Activated effector memory CD4-positive, alpha-beta T cell treated with anti-CD3 and anti-CD28 coated beads, Interleukin-2, amount 50 U/mL, for 16 hours (primary cell): ENCODE data around the gene GPR55.

Experiments
- DNase-seq: peaks from one replicate; pipeline ENCODE4 v3.0.0-alpha.2; 2020

The GPR55 gene

DNA sequence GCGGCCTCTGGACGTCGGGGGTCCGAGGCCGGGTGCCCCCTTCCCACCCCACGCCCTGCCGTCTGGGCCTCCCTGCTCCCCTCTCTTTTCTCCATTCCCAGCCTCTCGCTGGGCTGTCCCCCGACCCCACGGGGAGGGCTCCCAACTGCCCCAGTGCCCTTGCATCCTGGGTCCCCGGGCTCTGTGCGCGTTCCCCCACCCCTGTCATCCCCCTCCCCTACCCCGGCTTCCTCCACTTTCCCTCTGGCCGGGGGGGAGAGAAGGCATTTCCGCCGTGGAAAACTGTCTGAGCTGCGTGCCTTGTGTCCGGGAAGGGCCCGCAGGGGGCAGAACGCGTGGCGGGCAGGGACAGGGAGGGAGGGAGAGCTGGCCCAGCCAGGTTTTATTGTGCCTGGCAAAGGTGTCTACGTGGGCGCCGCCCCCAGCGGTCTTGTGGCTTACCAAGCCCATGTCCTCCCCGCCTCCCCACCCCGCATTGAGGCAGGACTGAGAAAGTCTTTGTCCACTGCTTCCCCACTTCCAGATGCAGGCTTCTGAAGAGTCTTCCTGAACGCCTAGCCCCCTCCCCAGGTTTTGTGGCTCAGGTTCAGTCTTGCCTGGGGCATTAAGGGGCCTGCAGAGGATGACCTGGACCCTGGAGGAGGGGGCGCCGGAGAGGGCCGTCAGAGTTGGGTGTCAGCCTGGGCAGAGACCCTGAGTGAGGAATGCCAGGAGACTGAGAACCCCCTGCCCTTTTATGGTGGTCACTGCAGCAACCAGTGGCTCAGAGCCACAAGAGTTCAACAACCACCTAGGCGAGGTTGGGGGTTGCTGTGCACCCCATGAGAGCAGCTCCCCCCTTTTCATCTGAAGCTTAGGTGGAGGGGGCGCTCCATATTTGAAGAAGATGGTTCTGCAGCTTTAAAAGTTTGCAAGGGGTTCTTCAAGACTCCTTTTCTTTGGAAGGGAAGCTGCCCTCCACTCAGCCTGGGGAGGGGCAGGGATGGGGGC lies 59.0 kb downstream of the GPR55 start:
- peak; percentile 76 for DNase-seq

DNA sequence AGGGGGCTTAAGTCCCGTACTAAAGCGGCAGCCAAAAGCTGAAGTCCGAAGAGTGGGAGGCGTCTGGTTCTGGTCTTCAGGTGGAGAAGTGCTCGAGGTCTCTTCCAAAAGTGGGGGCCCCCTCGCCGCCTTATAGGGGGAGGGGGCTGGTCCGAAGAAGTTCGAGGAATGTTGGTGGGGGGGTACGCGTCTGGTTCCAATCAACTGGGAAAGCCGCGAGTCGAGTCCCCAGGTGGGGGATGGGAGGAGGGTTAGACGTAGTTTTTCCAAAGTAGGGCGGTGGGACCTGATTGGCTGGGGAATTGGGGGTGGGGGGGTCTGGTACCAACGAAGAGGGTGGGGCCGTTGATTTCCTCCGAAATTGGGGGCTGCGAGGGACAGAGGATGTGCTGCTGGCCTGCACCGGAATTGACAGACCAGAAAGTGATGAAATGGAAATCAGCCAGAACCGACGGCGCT lies 59.7 kb downstream of the GPR55 start:
- DNase-seq: no peak

DNA sequence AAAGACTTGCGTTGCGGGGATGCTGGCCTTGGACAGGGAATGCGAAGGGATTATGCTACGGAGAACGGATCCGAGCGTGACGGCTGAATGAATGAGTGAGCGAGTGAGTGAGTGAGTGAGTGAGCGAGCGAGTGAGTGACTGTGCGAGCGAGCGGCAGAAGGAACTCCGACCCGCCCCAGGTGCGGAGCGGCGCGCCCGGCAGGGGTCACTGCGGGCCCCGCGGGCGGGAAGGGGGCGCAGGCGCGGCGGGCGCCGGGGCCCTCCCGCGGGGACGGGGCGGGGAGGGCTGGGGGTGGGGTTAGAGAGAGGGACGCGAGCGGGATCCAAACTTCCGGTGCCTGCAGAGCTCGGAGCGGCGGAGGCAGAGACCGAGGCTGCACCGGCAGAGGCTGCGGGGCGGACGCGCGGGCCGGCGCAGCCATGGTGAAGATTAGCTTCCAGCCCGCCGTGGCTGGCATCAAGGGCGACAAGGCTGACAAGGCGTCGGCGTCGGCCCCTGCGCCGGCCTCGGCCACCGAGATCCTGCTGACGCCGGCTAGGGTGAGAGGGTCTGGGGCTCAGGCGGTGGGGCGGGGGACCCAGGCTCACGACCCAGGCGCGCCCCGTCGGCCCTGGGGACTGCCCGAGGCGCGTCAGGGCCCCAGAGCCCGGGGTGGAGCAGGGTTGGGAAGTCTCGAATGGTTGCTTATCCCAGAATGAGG lies 60.3 kb downstream of the GPR55 start, which contains the start of gene ITM2C:
ITM2C (plus strand) TSS at position 338 of the 702 bp plus-strand sequence; CDS start at position 422, 84 bp downstream.
- DNase-seq: peak; percentile 91

DNA sequence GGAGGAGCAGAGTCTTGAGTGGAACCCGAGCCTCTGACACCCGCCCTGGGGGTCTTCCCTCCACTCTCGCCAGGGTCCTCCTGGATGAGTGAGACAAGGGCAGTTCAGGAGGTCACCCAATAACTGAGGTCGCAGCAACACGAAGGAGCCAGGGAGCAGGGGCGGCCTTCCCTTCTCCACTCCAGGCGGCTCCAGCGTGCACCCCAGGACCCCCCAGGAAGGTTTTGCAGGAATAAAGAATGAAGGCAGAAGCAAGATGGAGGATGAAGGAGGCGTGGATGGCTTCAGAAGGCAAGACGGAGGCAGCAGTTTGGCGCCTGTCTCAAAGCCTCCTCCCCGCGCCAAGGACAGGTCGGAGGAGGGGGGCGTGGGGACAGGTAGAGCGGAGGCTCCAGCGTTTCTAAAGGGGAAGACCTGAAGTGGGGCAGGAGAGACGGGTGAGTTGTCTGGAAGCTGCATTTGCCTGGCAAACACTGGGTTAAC lies 60.9 kb downstream of the GPR55 start:
- no peak for DNase-seq

DNA sequence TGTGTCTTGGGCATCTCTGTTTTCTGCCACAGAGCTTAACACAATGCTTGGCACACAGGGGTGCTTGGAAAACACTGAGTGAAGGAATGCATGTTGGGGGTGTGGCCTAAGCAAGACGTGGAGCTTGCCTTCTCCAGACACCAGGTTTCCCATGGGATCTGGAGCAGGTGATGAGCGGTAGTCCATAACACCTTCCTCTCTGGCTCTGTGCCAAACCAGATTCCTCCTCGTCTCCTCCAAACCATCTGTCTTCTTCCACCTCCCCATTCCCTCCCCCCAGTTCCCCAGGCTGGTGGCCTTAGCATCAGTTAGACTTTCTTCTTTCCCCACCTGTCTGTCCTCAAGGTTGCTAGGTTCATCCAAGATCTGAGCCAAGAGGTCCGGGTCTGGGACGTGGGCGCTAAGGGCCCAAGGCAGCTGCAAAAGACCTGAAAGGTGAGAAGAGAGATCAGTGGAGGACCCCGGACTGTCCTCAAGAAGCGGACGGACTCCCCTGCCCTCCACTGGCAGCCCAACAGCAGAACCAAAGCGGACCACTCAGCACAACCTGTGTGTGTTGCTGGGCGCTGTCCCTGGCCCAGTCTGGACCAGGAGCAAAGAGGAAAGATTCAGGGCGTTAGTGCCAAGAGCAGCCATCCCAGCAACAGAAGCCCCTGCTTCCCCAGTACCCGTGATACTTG lies 61.5 kb downstream of the GPR55 start:
- DNase-seq: no peak

DNA sequence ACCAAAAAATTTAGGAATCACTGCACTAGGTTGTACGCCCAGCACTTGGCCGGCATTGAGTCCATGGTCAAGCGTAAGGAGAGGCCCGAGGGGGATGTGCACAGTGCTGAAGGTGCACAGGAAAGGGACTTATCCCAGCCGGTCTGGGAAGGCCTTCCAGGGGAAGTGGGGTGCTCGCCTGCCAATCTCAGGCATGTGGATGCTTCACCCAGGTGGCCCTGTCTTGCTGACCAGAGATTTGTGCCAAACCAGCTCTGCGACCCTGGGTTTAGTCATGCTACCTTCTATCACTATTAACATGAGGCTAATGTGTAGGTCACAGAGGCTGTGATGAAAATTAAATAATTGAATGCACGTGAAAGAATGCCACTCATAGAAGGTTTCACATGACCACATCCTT lies 62.0 kb downstream of the GPR55 start:
- DNase-seq: no peak

DNA sequence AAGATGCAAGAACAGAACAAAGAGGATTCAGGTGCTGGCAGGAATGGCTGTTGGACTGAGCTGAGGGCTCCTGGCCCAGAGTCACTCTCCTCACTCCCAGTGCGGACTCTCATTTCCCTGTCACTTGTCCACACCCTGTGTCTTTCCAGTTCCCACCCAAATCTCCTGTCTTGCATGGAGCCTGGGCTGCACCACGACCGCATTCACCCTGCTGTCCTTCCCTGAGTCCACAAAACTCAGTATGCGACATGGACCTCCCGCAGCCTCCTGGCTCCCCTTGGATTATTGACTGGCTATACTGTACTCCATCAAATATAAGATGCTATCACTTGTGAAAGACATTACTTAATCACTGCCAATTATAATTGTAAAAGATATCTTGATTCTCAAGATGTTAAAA lies 62.8 kb downstream of the GPR55 start:
- no peak for DNase-seq

DNA sequence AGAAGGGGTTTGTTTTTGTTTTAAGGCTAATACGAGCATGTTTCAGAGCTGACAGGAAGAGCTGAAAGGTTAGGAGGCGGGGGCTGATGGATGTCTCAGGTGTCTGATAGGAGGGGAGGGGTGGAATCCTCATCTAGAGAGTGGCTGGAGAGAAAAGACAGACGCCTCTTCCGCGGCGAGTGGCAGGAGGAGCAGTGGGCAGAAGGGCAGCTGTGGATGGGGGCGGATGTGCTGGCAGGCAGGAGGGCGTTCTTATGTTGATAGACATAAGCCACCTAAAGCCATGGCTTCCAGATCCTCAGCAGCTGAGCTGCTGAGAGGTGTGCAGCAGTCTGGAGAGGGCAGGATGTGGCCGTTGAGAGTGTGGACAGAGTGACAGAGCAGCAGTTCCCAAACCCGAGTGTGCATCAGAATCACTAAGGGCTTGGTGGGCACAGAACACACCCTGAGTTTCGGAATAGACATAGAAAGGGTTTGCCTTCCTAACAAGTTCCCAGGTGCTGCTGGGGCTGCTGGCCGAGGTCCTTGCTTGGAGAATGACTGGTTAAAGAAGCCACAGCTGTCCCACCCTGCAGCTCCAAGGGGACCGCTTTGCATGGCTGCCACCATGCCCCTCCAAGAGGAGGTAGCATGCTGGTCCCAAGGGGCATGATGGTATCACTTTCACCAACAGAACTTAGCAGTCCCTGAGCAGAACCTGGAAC lies 63.3 kb downstream of the GPR55 start:
- no peak for DNase-seq
